ENCODE results near the gene CDH6.

DNA sequence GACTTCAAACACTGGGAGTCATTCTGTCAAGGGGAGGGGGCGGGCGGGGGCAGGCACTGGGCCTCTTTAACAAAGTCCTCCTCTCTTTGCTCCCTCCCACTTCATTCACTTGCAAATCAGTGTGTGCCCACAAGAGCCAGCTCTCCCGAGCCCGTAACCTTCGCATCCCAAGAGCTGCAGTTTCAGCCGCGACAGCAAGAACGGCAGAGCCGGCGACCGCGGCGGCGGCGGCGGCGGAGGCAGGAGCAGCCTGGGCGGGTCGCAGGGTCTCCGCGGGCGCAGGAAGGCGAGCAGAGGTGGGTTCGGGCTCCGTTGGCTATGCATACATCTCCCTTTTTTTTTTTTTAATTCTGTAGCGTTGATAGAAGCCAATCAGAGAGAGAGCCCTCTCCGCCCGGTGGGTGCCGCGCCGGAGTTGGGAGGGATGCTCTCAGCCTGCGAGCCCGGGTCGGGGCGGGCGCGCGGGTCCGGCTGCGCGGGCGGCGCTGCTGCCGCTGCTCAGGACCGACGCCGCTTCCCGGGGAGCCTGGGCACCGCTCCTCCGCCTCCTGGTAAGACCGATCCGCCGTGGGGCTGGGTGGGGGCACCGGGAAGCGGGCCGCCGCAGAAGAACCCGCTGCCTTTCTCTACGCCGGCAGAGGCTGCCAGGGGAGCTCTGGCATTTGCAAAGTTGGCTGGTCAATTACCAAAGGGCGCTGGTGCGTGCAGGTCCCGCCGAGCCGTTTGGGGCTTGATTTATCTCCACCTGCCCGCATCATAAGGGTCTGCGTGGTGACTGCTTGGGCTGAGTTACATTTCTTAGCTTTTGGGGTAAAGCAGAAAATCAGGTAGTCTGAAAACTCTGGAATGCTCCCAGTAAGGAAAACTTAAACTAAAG lies at the start of gene CDH6:
- TF ChIP-seq, protein P1, sequence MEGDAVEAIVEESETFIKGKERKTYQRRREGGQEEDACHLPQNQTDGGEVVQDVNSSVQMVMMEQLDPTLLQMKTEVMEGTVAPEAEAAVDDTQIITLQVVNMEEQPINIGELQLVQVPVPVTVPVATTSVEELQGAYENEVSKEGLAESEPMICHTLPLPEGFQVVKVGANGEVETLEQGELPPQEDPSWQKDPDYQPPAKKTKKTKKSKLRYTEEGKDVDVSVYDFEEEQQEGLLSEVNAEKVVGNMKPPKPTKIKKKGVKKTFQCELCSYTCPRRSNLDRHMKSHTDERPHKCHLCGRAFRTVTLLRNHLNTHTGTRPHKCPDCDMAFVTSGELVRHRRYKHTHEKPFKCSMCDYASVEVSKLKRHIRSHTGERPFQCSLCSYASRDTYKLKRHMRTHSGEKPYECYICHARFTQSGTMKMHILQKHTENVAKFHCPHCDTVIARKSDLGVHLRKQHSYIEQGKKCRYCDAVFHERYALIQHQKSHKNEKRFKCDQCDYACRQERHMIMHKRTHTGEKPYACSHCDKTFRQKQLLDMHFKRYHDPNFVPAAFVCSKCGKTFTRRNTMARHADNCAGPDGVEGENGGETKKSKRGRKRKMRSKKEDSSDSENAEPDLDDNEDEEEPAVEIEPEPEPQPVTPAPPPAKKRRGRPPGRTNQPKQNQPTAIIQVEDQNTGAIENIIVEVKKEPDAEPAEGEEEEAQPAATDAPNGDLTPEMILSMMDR (IDR thresholded peaks at IDR 0.05; ENCODE audit: low read depth, low read length), result no peak
- TF ChIP-seq, protein P2, sequence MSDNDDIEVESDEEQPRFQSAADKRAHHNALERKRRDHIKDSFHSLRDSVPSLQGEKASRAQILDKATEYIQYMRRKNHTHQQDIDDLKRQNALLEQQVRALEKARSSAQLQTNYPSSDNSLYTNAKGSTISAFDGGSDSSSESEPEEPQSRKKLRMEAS (IDR thresholded peaks at IDR 0.05; ENCODE audit: low read depth, low read length), result no peak
- TF ChIP-seq POLR2A (IDR thresholded peaks at IDR 0.05; ENCODE audit: extremely low read depth, insufficient read length) (no peak), MYC (IDR thresholded peaks at IDR 0.05; ENCODE audit: low read depth, low read length) (no peak)

Data from NB4 (cell line).